LNCAP (cell line): ENCODE data around the gene NRAP.

Experiments
- TF ChIP-seq, protein P1 (sequence below): fragments of 450-650 bp; IDR thresholded peaks from 2 replicates; pipeline ENCODE4 v1.5.1; 2017; ENCODE audit warnings: mild to moderate bottlenecking

The NRAP gene

DNA sequence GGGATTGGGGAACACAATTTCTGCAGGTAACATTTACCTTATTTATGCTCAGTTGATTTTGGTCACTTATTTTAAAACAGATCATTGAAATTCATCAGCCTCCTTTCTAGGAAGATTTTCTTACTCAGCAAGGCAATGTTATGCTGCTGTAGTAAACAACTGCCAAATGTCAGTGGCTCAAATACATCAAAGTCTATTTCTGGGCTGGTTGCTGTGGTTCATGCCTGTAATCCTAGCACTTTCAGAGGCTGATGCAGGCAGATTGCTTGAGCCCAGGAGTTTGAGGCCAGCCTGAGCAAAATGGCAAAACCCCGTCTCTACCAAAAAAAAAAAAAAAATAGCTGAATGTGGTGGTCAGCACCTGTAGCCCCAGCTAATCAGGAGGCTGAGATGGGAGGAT lies 85.1 kb downstream of the NRAP start:
- TF ChIP-seq, protein P1, sequence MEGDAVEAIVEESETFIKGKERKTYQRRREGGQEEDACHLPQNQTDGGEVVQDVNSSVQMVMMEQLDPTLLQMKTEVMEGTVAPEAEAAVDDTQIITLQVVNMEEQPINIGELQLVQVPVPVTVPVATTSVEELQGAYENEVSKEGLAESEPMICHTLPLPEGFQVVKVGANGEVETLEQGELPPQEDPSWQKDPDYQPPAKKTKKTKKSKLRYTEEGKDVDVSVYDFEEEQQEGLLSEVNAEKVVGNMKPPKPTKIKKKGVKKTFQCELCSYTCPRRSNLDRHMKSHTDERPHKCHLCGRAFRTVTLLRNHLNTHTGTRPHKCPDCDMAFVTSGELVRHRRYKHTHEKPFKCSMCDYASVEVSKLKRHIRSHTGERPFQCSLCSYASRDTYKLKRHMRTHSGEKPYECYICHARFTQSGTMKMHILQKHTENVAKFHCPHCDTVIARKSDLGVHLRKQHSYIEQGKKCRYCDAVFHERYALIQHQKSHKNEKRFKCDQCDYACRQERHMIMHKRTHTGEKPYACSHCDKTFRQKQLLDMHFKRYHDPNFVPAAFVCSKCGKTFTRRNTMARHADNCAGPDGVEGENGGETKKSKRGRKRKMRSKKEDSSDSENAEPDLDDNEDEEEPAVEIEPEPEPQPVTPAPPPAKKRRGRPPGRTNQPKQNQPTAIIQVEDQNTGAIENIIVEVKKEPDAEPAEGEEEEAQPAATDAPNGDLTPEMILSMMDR = no peak

DNA sequence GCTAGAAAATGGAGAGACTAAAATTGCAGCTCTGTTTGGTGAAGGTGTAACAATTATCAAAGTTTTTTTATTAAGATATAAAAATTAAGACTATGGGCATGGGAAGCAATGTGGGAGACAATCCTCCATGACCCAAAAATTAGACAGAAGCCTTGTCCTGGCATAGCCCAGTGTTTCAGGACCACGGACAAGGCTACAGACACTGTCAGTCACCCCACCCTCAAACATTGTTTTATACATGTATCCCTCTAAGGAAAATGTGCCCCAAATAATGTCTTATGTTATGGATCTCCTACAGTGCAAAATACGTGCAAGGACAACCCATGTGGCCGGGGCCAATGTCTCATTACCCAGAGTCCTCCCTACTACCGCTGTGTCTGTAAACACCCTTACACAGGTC lies 87.0 kb downstream of the NRAP start:
- TF ChIP-seq, protein P1 = no peak

DNA sequence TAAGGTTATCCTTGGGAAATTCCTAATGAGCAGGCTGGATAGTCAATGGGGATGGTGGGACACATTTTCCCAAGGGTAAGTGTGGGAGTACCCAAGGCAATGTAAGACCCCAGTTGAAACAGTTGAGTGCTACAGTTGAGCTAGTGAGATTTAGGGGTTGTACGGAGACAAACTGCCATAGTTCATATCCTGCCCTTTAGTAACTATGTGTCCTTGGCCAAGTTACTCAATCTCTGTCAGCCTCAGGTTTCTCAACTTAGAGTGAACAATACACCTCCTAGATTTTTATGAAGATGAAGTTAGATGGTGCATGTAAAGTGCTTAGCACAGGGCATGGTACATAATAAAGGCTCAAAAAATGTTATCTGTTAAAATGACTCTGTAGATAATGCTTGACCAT lies 90.5 kb downstream of the NRAP start:
- TF ChIP-seq, protein P1 = no peak

DNA sequence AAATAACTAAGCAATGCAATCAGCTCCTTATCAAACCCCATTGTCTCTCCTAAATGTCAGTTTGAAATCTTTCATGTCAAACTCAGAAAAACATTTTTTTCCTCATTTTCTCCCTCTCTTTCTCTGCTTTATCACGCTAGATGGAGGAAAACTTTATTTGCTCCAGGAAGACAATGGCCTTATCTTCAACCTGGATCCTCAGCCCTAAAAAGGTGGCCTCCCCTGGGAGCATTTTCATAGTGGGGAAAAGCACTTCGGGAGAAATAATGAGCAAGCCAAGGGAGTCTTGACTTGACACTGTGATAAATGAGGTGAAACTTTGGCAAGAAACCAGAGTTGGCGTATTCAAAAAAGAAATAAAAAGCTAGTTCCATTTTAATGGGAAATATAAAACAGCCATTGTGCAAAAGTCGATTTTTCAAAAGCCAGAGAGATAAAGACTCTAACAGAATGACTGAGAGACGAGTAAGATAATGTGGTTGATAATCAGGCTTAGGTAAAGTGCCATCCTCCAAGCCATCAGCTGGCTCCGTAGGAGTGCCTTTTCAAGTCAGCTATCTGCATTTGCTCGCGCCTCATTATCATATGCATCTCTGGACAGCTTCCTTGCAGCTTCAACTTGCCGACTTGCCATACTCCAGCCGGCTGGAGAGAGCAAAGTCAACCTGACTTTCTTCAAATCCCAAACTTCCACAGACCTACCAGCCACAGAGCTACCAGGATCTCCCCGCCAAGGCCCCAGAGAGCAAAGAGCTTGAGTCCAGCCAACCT lies 91.1 kb downstream of the NRAP start:
- TF ChIP-seq, protein P1 = no peak

DNA sequence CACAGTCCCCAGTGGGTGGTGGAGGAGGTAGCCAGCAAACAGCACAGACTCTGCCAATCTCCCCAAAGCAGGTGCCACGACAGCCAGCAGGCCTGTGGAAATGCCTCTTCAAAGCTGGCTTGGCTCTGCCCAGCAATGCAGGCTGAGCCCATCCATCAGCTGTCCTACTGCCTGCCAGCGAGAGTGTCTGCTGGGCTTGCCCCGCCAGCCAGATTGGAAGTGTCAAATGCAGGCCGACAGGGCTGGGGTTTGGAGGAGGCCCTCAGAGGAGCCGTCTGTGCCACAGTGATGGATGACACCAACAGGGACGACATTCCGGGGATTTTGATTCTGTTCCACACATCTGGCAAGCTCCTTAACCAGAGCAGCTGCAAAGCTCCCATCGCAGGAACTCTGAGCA lies 94.3 kb downstream of the NRAP start:
- TF ChIP-seq, protein P1 = no peak

DNA sequence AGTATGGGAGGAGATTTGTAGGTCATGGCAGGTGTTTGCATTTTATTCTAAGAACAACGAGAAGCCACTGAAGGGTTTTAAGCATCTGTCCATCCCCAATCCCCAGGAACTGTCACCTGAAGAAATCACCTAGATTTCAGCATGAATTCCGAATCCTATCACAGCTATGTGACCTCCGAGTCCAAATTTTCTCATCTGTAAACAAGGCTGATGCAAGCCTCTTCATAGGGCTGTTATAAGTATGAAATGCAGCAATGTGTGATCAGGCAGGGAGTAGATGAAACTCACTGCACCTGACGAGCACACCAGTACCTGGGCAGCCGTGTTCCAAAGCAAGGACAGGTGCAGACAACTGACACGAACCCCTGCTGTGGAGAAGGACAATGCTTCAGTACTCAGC lies 97.0 kb downstream of the NRAP start:
- TF ChIP-seq, protein P1 = no peak

DNA sequence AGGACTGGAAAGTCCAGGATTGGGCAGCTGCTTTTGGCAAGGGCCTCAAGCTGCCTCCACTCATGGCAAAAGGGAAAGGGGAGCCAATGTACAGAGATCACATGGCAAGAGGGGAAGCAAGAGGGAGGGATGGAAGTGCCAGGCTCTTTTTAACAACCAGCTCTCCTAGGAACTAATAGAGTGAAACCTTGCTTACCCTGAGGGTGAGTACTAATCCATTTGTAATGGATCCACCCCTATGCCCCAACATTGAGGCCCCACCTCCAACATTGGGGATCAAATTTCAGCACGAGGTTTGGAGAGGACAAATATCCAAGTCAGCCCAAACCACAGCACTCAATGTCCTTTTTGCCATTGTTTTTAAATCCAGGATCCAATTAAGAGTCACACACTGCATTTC lies 98.5 kb downstream of the NRAP start:
- TF ChIP-seq, protein P1 = no peak
